ENCODE data around the gene SNTA1. TPM values are rescaled to one million over a fixed set of nuclear protein-coding genes. Genes with fewer than 3 reads are reported as not detected.

The SNTA1 gene
- total and polyA plus RNA-seq, 2 of the 13 experiments (the other 11 are each of a cell fraction or from before 2014, with no cell fraction given) = 16.4 to 18.3 TPM

- Histone ChIP-seq H3K27me3 (ENCODE audit: control insufficient read depth in 1 of 2, insufficient read depth in 2 of 2, low read length in 2 of 2) (no peaks in the 10 kb centered on the region), H3K4me3 (replicated peaks in 1 of 3; ENCODE audit: insufficient read depth in 1 of 3, low read depth in 2 of 3, low read length in 3 of 3) (no peak overlapping the region), H3K4me2 (ENCODE audit: low read depth, low read length) (peak overlapping the region; percentile 36), H3K4me1 (ENCODE audit: insufficient read depth, low read length) (peaks cover 38% of the 10 kb centered on the region), H3K27ac (ENCODE audit: extremely low read length, insufficient read depth, low read length) (peak overlapping the region; percentile 70), H2AFZ (ENCODE audit: low read length) (no peak overlapping the region), H4K20me1 (ENCODE audit: insufficient read depth, low read length) (no peaks in the 10 kb centered on the region), H3K9ac (ENCODE audit: insufficient read depth, low read depth, low read length) (peak overlapping the region; percentile 49), H3K36me3 (replicated peaks in 1 of 2; ENCODE audit: control insufficient read depth in 1 of 2, insufficient read depth in 2 of 2, low read length in 2 of 2) (peaks cover 13 to 40% of the 10 kb centered on the region in 2 experiments), H3K79me2 (ENCODE audit: insufficient read depth, low read length) (no peaks in the 10 kb centered on the region), H3K9me3 (ENCODE audit: low read length) (no peaks in the 10 kb centered on the region)
- ATAC-seq (peak; percentile 5; the same call in 2 of the 3 replicates), DNase-seq (ENCODE audit: low spot score) (peak; percentile 24), FAIRE-seq (no peak)
- BruUV-seq (replicated peaks) = no TSS peak
- intact Hi-C loops (cut with micrococcal nuclease; ENCODE audit: unreplicated experiment) (no loop called here), in situ Hi-C loops (cut with HindIII; ENCODE audit: extremely low pct_ligation_motif_present, low pct_unique_long_range_greater_than_20kb) (no loop called here)
- ChIA-PET CTCF (ENCODE audit: low intra/inter-chr PET ratio, low total read pairs) (no interaction called here), POLR2A (interaction anchor here (0.6 to 2.5 kb wide), 20 partner anchors 8 to 621 kb away, joined by 3 to 56 read pairs (median 4); partner anchors contain the start of genes CBFA2T2, CDK5RAP1, MAPRE1 and RALY)
- 85% methylated on average over 4 of the region's 4 CpGs for WGBS (ENCODE audit: low lambda C conversion rate)
- TF ChIP-seq CREBL2 (CRISPR knock-in tag; IDR thresholded peaks at IDR 0.05; ENCODE audit: borderline replicate concordance) (no peak), CEBPB (IDR thresholded peaks at IDR 0.05; ENCODE audit: borderline replicate concordance, low read depth, low read length) (peak; percentile 92), HNF4G (IDR thresholded peaks at IDR 0.05; ENCODE audit: borderline replicate concordance, low read depth, low read length) (no peak), HNF4G (CRISPR knock-in tag; IDR thresholded peaks at IDR 0.05; ENCODE audit: borderline replicate concordance, low read depth) (no peak), ZNF615 (CRISPR knock-in tag; IDR thresholded peaks at IDR 0.05; ENCODE audit: borderline replicate concordance) (0 out of 2 replicates have a peak, but pooled peaks have one; percentile 15), ZNF816 (CRISPR knock-in tag; IDR thresholded peaks at IDR 0.05; ENCODE audit: borderline replicate concordance) (no peak), POLR2AphosphoS5 (IDR thresholded peaks at IDR 0.05; ENCODE audit: low read depth, low read length) (no peak), SCMH1 (CRISPR knock-in tag; IDR thresholded peaks at IDR 0.05; ENCODE audit: borderline replicate concordance) (no peak), SAP130 (CRISPR knock-in tag; IDR thresholded peaks at IDR 0.05; ENCODE audit: low read depth) (no peak), ZNF598 (CRISPR knock-in tag; IDR thresholded peaks at IDR 0.05; ENCODE audit: borderline replicate concordance) (no peak; the same call in 1 of the 2 replicates), SALL1 (CRISPR knock-in tag; IDR thresholded peaks at IDR 0.05) (peak; percentile 28; the same call in 1 of the 2 replicates), SUZ12 (IDR thresholded peaks at IDR 0.05; ENCODE audit: low read depth, low read length) (no peak), EP300 (IDR thresholded peaks at IDR 0.05; ENCODE audit: low read depth in 2 of 2, low read length in 2 of 2) (no peak), EP300 (CRISPR knock-in tag; IDR thresholded peaks at IDR 0.05; ENCODE audit: borderline replicate concordance) (0 out of 2 replicates have a peak, but pooled peaks have one; percentile 33), CEBPG (CRISPR knock-in tag; IDR thresholded peaks at IDR 0.05) (no peak), ZNF646 (CRISPR knock-in tag; IDR thresholded peaks at IDR 0.05) (peak; percentile 87; the same call in 1 of the 2 replicates), PHF20 (CRISPR knock-in tag; IDR thresholded peaks at IDR 0.05) (no peak)
- TF ChIP-seq, protein P1, sequence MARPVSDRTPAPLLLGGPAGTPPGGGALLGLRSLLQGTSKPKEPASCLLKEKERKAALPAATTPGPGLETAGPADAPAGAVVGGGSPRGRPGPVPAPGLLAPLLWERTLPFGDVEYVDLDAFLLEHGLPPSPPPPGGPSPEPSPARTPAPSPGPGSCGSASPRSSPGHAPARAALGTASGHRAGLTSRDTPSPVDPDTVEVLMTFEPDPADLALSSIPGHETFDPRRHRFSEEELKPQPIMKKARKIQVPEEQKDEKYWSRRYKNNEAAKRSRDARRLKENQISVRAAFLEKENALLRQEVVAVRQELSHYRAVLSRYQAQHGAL (CRISPR knock-in tag; IDR thresholded peaks at IDR 0.05; ENCODE audit: not compliant biosample characterization) = no peak
These were observed 70.5 kb downstream of the SNTA1 start for GRCh38 chr20:33372993-33373441.
